OCI-M2 (cell line): Measurements from ENCODE around the gene ABCB11.
A peak's percentile ranks its signal among the peaks of the same experiment; 100 is the strongest.

ENCODE experiments used
- DNase-seq: peaks from one replicate; lab custom pipeline; 2025; ENCODE audit not compliant: unreplicated experiment; lab: John Stamatoyannopoulos, UW

Gene ABCB11

GRCh38 chr2:169046440-169047151 is 15.5 kb upstream of the ABCB11 start:
- no peak for DNase-seq

GRCh38 chr2:169042856-169043255 is 11.7 kb upstream of the ABCB11 start:
- no peak for DNase-seq

GRCh38 chr2:169041594-169041993 is 10.5 kb upstream of the ABCB11 start:
- no peak for DNase-seq

GRCh38 chr2:169039702-169040101 is 8.6 kb upstream of the ABCB11 start:
- no peak for DNase-seq

GRCh38 chr2:169038338-169038757 is 7.2 kb upstream of the ABCB11 start:
- DNase-seq, result no peak

GRCh38 chr2:169036736-169037440 is 5.8 kb upstream of the ABCB11 start:
- no peak for DNase-seq

GRCh38 chr2:169035887-169036286 is 4.8 kb upstream of the ABCB11 start:
- DNase-seq, result no peak

GRCh38 chr2:169034984-169035544 is 3.9 kb upstream of the ABCB11 start:
- DNase-seq, result no peak

- no peak for DNase-seq
These were observed 3.1 kb upstream of the ABCB11 start for GRCh38 chr2:169034256-169034655.

GRCh38 chr2:169029341-169029740 is 1.8 kb downstream of the ABCB11 start:
- no peak for DNase-seq

GRCh38 chr2:169027234-169027633 is 3.9 kb downstream of the ABCB11 start:
- no peak for DNase-seq

GRCh38 chr2:169026056-169026455 is 5.1 kb downstream of the ABCB11 start:
- DNase-seq, result no peak

- DNase-seq, result no peak
These were observed 8.0 kb downstream of the ABCB11 start for GRCh38 chr2:169023161-169023560.

- no peak for DNase-seq
These were observed 12.7 kb downstream of the ABCB11 start for GRCh38 chr2:169018390-169018789.

- DNase-seq, result no peak
These were observed 15.2 kb downstream of the ABCB11 start for GRCh38 chr2:169015943-169016342.

- DNase-seq, result no peak
These were observed 16.3 kb downstream of the ABCB11 start for GRCh38 chr2:169014780-169015179.

GRCh38 chr2:169013628-169014026 is 17.5 kb downstream of the ABCB11 start:
- DNase-seq, result no peak

GRCh38 chr2:169012812-169013627 is 18.1 kb downstream of the ABCB11 start:
- no peak for DNase-seq

- DNase-seq, result peak; percentile 41
These were observed 18.8 kb downstream of the ABCB11 start for GRCh38 chr2:169012191-169012792.

- no peak for DNase-seq
These were observed 19.4 kb downstream of the ABCB11 start for GRCh38 chr2:169011698-169012097.
